K562 (cell line): ENCODE results near the gene RGS8. TPM values are rescaled to one million over a fixed set of nuclear protein-coding genes. Genes with fewer than 3 reads are reported as not detected.

ENCODE experiments used
- ATAC-seq: fragments of 200-7000 bp; cut with Tn5 transposase; 3 replicates; pipeline ENCODE4 v1.9.1; 2020; ENCODE audit warnings: moderate library complexity
- BruUV-seq: library from RNA; stranded (reverse); fragments of 400-500 nt; replicated peaks from 2 replicates; lab custom pipeline; 2021; lab: Mats Ljungman, UMichigan
- CTCF ChIA-PET: fragments of 300-600 bp; formaldehyde crosslinking; extraction: SDS; loops from one replicate; lab custom pipeline; 2021; ENCODE audit warnings: low intra/inter-chr PET ratio; lab: Yijun Ruan, JAX
- POLR2A ChIA-PET: fragments of 300-600, 350-650 bp; sonication (Branson Sonifier 250); formaldehyde crosslinking; extraction: SDS; loops from one replicate; lab custom pipeline; 2021; ENCODE audit warnings: antibody characterized with exemption, inconsistent platforms; lab: Yijun Ruan, JAX
- DNase-seq, 4 experiments: peaks; one replicate each; pipeline versions ENCODE4 v3.0.0 to v3.0.0-alpha.2; 2011 to 2018; ENCODE audit warnings: low spot score in 3 of 4, mixed read lengths in 3 of 4; ENCODE audit errors: extremely low read depth in 1 of 4
- FAIRE-seq: peaks from 2 replicates; lab custom pipeline; 2011; peaks lifted over from hg19 to GRCh38; lab: Jason Lieb, UNC
- H2AFZ ChIP-seq: 2 replicates; pipeline ENCODE4 v1.6.0; 2011; ENCODE audit warnings: low read depth, low read length, control low read depth, inconsistent platforms
- H3K27ac ChIP-seq: fragments of 200-600 bp; 3 replicates; pipeline ENCODE4 v1.8.0; 2011; ENCODE audit warnings: low read depth, mild to moderate bottlenecking, control low read depth, inconsistent platforms, low read length, moderate library complexity, mixed read lengths; ENCODE audit errors: extremely low read depth
- H3K27me3 ChIP-seq, 2 experiments: fragments of 300-600 bp in 1 of 2; 2 replicates in 1 of 2; 3 replicates in 1 of 2; pipeline versions ENCODE4 v1.6.0 to v1.8.0; 2011; ENCODE audit warnings: inconsistent platforms in 2 of 2, low read length in 2 of 2, mild to moderate bottlenecking in 1 of 2, mixed read lengths in 1 of 2, moderate library complexity in 1 of 2; ENCODE audit not compliant: control insufficient read depth in 2 of 2, insufficient read depth in 2 of 2
- H3K36me3 ChIP-seq: fragments of 300-600 bp; 3 replicates; pipeline ENCODE4 v1.8.0; 2011; ENCODE audit warnings: mild to moderate bottlenecking, low read length, inconsistent platforms; ENCODE audit not compliant: control insufficient read depth, insufficient read depth
- H3K4me1 ChIP-seq, 2 experiments: fragments of 200-600 bp in 1 of 2; replicated peaks in 1 of 2; 2 replicates in 1 of 2; 3 replicates in 1 of 2; pipeline versions ENCODE4 v1.5.1 to v1.8.0; 2011; ENCODE audit warnings: inconsistent platforms in 2 of 2, low read length in 2 of 2, mild to moderate bottlenecking in 1 of 2, mixed read lengths in 1 of 2, moderate library complexity in 1 of 2; ENCODE audit not compliant: control insufficient read depth in 2 of 2, insufficient read depth in 2 of 2
- H3K4me2 ChIP-seq: 2 replicates; pipeline ENCODE4 v1.6.1; 2011; ENCODE audit warnings: low read length, control low read depth, inconsistent platforms, mixed read lengths; ENCODE audit not compliant: insufficient read depth
- H3K4me3 ChIP-seq: fragments of 200-600 bp; sonication (generic), shearing (Covaris generic); 2 replicates; pipeline ENCODE4 v1.5.1; 2016; ENCODE audit warnings: control low read depth, inconsistent platforms
- H3K79me2 ChIP-seq: fragments of 200-600 bp; 3 replicates; pipeline ENCODE4 v1.8.0; 2011; ENCODE audit warnings: low read length, inconsistent platforms; ENCODE audit not compliant: control insufficient read depth, insufficient read depth
- H3K9ac ChIP-seq, 2 experiments: 2 replicates each; pipeline versions ENCODE4 v1.6.0 to v1.6.1; 2011; ENCODE audit warnings: low read depth in 2 of 2, low read length in 2 of 2, control low read depth in 1 of 2, inconsistent platforms in 1 of 2, mild to moderate bottlenecking in 1 of 2, mixed read lengths in 1 of 2; ENCODE audit not compliant: insufficient read depth in 1 of 2
- H3K9me1 ChIP-seq: one replicate; pipeline ENCODE4 v1.6.0; 2011; ENCODE audit warnings: inconsistent platforms, mild to moderate bottlenecking, low read length, moderate library complexity; ENCODE audit not compliant: control insufficient read depth, insufficient read depth
- H3K9me3 ChIP-seq: replicated peaks from 2 replicates; pipeline ENCODE4 v1.5.1; 2011; ENCODE audit warnings: low read depth, low read length, inconsistent platforms; ENCODE audit not compliant: control insufficient read depth, insufficient read depth
- H4K20me1 ChIP-seq: replicated peaks from 2 replicates; pipeline ENCODE4 v1.6.1; 2011; ENCODE audit warnings: low read length, inconsistent platforms, mixed read lengths; ENCODE audit not compliant: control insufficient read depth, insufficient read depth
- CEBPB ChIP-seq: fragments of 450-650 bp; IDR thresholded peaks from 2 replicates; pipeline ENCODE4 v1.6.1; 2016; ENCODE audit warnings: missing genetic modification characterization, missing compliant biosample characterization
- FOXJ2 ChIP-seq: fragments of 200-800 bp; sonication (Bioruptor generic); IDR thresholded peaks from 2 replicates; pipeline ENCODE4 v1.6.1; 2016; ENCODE audit warnings: missing genetic modification characterization, missing compliant biosample characterization
- HMG20A ChIP-seq: fragments of 450-650 bp; formaldehyde crosslinking; conservative IDR thresholded peaks from 2 replicates; pipeline ENCODE4 v1.4.0; 2020; ENCODE audit warnings: mild to moderate bottlenecking, mixed read lengths
- MAZ ChIP-seq, 2 experiments: fragments of 450-650 bp in 1 of 2; sonication (generic) in 1 of 2; formaldehyde crosslinking; IDR thresholded peaks in 1 of 2; conservative IDR thresholded peaks in 1 of 2; 2 replicates each; pipeline versions ENCODE4 v1.4.0 to v1.5.0; 2020; ENCODE audit warnings: mild to moderate bottlenecking in 1 of 2, missing genetic modification reagents in 1 of 2
- NR2C2 ChIP-seq, 2 experiments: fragments of 200-800 bp in 1 of 2; sonication (Bioruptor generic) in 1 of 2; sonication (generic) in 1 of 2; formaldehyde crosslinking in 1 of 2; IDR thresholded peaks; 2 replicates each; pipeline versions ENCODE4 v1.6.1 to v1.8.0; 2016 to 2022; ENCODE audit warnings: mild to moderate bottlenecking in 1 of 2, missing compliant biosample characterization in 1 of 2, missing genetic modification characterization in 1 of 2, missing genetic modification reagents in 1 of 2
- NR3C1 ChIP-seq: sonication (generic); formaldehyde crosslinking; IDR thresholded peaks from 2 replicates; pipeline ENCODE4 v1.8.1; 2022; ENCODE audit warnings: missing genetic modification reagents
- RBM17 ChIP-seq: fragments of 200-400 bp; formaldehyde crosslinking; IDR thresholded peaks from 2 replicates; pipeline ENCODE4 v1.6.1; 2017; ENCODE audit warnings: low read depth, mild to moderate bottlenecking, low read length, borderline replicate concordance
- ZBTB11 ChIP-seq, 3 experiments: fragments of 200-800 bp in 1 of 3; fragments of 250-450 bp in 1 of 3; fragments of 450-650 bp in 1 of 3; sonication (Bioruptor Pico) in 1 of 3; sonication (Bioruptor generic) in 1 of 3; formaldehyde crosslinking in 1 of 3; IDR thresholded peaks; 2 replicates each; pipeline versions ENCODE4 v1.6.1 to v1.8.0; 2016 to 2022; ENCODE audit warnings: mild to moderate bottlenecking in 2 of 3, missing genetic modification characterization in 2 of 3, missing compliant biosample characterization in 1 of 3, moderate library complexity in 1 of 3
- ZNF449 ChIP-seq: fragments of 250-450 bp; sonication (Bioruptor Pico); IDR thresholded peaks from 2 replicates; pipeline ENCODE4 v1.8.0; 2022; ENCODE audit warnings: moderate library complexity, mild to moderate bottlenecking, inconsistent platforms
- WGBS: fragments of 100-300 bp; shearing (Covaris generic); methylation state at CpG from one replicate; pipeline ENCODE4 v1.1.6; 2016; ENCODE audit warnings: low coverage, mixed read lengths; ENCODE audit not compliant: insufficient coverage; ENCODE audit errors: missing lambda C conversion rate; 5-methylcytosine and 5-hydroxymethylcytosine counted together
- in situ Hi-C: fragments of 300-500 bp; cut with MboI; formaldehyde crosslinking; loops from 4 replicates; pipeline ENCODE4 v1.15.0; 2018; ENCODE audit warnings: inconsistent platforms, mixed read lengths
- intact Hi-C: fragments of 100-400 bp; cut with micrococcal nuclease; formaldehyde crosslinking; loops from 2 replicates; pipeline ENCODE4 v1.14.2; 2022
- polyA plus RNA-seq, 8 experiments: library from polyadenylated mRNA; depleted of rRNA in 4 of 8; stranded (reverse) in 5 of 8; unstranded in 3 of 8; fragments of >200 nt; fragmentation: Nextera tagmentation in 2 of 8; fragmentation: Illumina TruSeq in 1 of 8; extraction: Ambion mirVana in 2 of 8; extraction: Trizol in 1 of 8; gene quantifications; 2 replicates each; pipeline versions ENCODE4 v1.2.1 to v1.2.3, GENCODE V29; 2011 to 2014; ENCODE audit warnings: inconsistent platforms in 1 of 8, missing spikeins in 1 of 8
- total RNA-seq, 7 experiments: library from RNA; depleted of rRNA in 6 of 7; stranded (reverse); fragments of >200 nt in 6 of 7; fragmentation: Illumina TruSeq in 2 of 7; extraction: Trizol in 2 of 7; gene quantifications; 2 replicates each; pipeline versions ENCODE4 v1.2.1 to v1.2.3, GENCODE V29; 2011 to 2021; ENCODE audit warnings: low replicate concordance in 1 of 7

The RGS8 gene
- total and polyA plus RNA-seq, 9 of the 15 experiments (the other 6 are each of a cell fraction or from before 2014, with no cell fraction given) = not detected

- ChIA-PET CTCF (no interaction called here), POLR2A (interaction anchor here (0.6 to 2.6 kb wide), 6 partner anchors 9 to 417 kb away, joined by 3 to 7 read pairs (median 3); no protein-coding TSS in a partner anchor)
- no peak for FAIRE-seq
- DNase-seq = no peak
- TF ChIP-seq NR3C1 (CRISPR knock-in tag) (no peak), NR2C2 (CRISPR knock-in tag; IDR thresholded peaks at IDR 0.05) (no peak), NR2C2 (tag; IDR thresholded peaks at IDR 0.05) (no peak), ZBTB11 (CRISPR knock-in tag; IDR thresholded peaks at IDR 0.05) (no peak), ZNF449 (CRISPR knock-in tag) (no peak), HMG20A (CRISPR knock-in tag) (no peak), RBM17 (no peak), MAZ (CRISPR knock-in tag; conservative IDR thresholded peaks at IDR 0.05 in 1 of 2, IDR thresholded peaks at IDR 0.05 in 1 of 2) (no peak), CEBPB (no peak), FOXJ2 (tag) (no peak)
- Histone ChIP-seq H3K9ac (no peak overlapping the region), H3K79me2 (no peaks in the 10 kb centered on the region), H3K27me3 (peaks cover 8 to 15% of the 10 kb centered on the region in 2 experiments; a peak in 3 of 5 replicates), H3K4me1 (no peaks in the 10 kb centered on the region), H3K9me1 (no peaks in the 10 kb centered on the region), H3K36me3 (no peaks in the 10 kb centered on the region), H4K20me1 (no peaks in the 10 kb centered on the region), H2AFZ (no peak overlapping the region), H3K27ac (no peak overlapping the region), H3K4me3 (no peak overlapping the region), H3K9me3 (no peaks in the 10 kb centered on the region), H3K4me2 (no peak overlapping the region)
- no TSS peak for BruUV-seq
- WGBS = 0% methylated on average over 3 of the region's 3 CpGs
- in situ Hi-C loops = no loop called here
- intact Hi-C loops = no loop called here
- ATAC-seq = no peak
Measured at GRCh38 chr1:182662956-182663355, 21.4 kb downstream of the RGS8 start.
